ENCODE measurements around the gene GAREM1. TPM values are rescaled to one million over a fixed set of nuclear protein-coding genes. Genes with fewer than 3 reads are reported as not detected.
A peak's percentile ranks its signal among the peaks of the same experiment; 100 is the strongest.

The GAREM1 gene
- total RNA-seq, 1 donor from 2014 or later: 7.7 TPM

DNA sequence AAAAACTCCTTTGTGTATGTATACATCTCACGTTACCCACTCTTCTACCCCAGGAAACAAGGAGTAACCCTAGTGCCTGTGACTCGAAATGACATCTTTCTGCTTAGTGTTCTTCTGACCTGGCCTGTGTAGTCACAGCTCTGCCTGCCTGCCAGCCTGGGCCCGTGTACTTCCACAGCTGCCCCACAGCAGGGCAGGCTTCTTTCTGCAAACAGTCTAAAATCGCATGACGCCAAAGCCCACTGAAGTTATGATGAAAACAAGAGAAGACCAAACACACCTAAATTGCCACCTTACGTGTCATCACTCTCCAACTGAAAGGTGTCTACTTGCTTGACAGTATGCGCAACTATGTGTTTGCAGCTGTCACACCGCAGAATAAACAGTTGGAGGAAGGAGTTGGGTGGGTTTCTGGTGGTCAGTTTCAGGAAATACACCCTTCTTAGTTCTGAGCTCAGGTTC, 1.5 kb downstream of the GAREM1 start:
- no peak for DNase-seq (ENCODE audit: low spot score)
- TF ChIP-seq, protein P1, sequence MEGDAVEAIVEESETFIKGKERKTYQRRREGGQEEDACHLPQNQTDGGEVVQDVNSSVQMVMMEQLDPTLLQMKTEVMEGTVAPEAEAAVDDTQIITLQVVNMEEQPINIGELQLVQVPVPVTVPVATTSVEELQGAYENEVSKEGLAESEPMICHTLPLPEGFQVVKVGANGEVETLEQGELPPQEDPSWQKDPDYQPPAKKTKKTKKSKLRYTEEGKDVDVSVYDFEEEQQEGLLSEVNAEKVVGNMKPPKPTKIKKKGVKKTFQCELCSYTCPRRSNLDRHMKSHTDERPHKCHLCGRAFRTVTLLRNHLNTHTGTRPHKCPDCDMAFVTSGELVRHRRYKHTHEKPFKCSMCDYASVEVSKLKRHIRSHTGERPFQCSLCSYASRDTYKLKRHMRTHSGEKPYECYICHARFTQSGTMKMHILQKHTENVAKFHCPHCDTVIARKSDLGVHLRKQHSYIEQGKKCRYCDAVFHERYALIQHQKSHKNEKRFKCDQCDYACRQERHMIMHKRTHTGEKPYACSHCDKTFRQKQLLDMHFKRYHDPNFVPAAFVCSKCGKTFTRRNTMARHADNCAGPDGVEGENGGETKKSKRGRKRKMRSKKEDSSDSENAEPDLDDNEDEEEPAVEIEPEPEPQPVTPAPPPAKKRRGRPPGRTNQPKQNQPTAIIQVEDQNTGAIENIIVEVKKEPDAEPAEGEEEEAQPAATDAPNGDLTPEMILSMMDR (IDR thresholded peaks at IDR 0.05): peak; percentile 62
- Mint-ChIP-seq H3K4me1 (ENCODE audit: low read depth) (peaks cover 26% of the 10 kb centered on the region), H3K27ac (ENCODE audit: unreplicated experiment) (peak overlapping the region; percentile 78), H3K36me3 (ENCODE audit: low read depth) (peaks cover 2% of the 10 kb centered on the region), H3K27me3 (ENCODE audit: low read depth) (peaks cover 6% of the 10 kb centered on the region), H3K4me3 (ENCODE audit: unreplicated experiment) (peak overlapping the region; percentile 86), H3K9me3 (ENCODE audit: low read depth) (no peaks in the 10 kb centered on the region)

DNA sequence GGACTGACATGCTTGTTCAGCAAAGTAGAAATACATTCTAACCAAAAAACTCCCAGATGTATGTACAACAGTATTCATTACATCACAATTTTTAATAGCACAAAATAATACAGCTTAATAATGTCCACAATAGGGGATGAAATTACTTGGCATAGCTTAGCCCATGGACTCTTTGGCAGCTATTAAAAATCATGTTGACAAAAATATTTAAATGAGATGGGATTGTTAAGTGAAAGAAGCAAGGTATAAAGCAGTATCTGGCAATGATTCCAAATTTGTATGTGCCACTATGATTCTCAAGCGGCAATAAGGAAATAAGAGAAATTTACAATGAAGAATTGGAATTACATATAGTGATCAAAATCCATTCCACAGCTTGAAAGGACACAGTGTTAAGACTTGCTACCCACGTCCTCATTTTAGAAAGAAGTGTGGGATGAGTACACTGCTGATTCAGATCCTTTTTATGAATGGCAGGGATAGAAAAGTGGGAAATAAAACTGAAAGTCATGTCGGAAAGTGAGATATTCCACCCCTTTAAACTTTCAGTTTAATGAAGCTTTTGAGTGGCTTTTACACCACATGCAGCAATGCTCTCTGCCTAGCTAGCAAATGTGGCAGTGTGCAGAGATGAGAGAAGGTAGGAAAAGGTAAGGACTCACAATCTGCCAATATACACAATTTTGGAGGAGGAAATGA, 2.4 kb downstream of the GAREM1 start:
- no peak for DNase-seq (ENCODE audit: low spot score)
- no peak overlapping the region for H3K4me3 Mint-ChIP-seq (ENCODE audit: unreplicated experiment)
- H3K36me3 Mint-ChIP-seq (ENCODE audit: low read depth): peaks cover 2% of the 10 kb centered on the region

GRCh38 chr18:32461709-32462272, 8.9 kb downstream of the GAREM1 start:
- TF ChIP-seq, protein P1 (IDR thresholded peaks at IDR 0.05): peak; percentile 43
- Mint-ChIP-seq H3K4me1 (ENCODE audit: low read depth) (peaks cover 3% of the 10 kb centered on the region), H3K9me3 (ENCODE audit: low read depth) (peaks cover 4% of the 10 kb centered on the region), H3K27me3 (ENCODE audit: low read depth) (no peaks in the 10 kb centered on the region), H3K4me3 (ENCODE audit: unreplicated experiment) (no peak overlapping the region), H3K27ac (ENCODE audit: unreplicated experiment) (no peak overlapping the region), H3K36me3 (ENCODE audit: low read depth) (peaks cover 2% of the 10 kb centered on the region)
- no peak for DNase-seq (ENCODE audit: low spot score)

More for the DNA sequence above, 2.4 kb downstream of the GAREM1 start:
- Mint-ChIP-seq H3K4me1 (ENCODE audit: low read depth) (peaks cover 26% of the 10 kb centered on the region), H3K27me3 (ENCODE audit: low read depth) (peaks cover 6% of the 10 kb centered on the region), H3K27ac (ENCODE audit: unreplicated experiment) (no peak overlapping the region), H3K9me3 (ENCODE audit: low read depth) (no peaks in the 10 kb centered on the region)
- TF ChIP-seq, protein P1 (IDR thresholded peaks at IDR 0.05): no peak

- Mint-ChIP-seq H3K4me1 (ENCODE audit: low read depth) (peaks cover 6% of the 10 kb centered on the region), H3K4me3 (ENCODE audit: unreplicated experiment) (no peak overlapping the region), H3K9me3 (ENCODE audit: low read depth) (peaks cover 4% of the 10 kb centered on the region), H3K27ac (ENCODE audit: unreplicated experiment) (no peak overlapping the region), H3K27me3 (ENCODE audit: low read depth) (no peaks in the 10 kb centered on the region), H3K36me3 (ENCODE audit: low read depth) (peaks cover 2% of the 10 kb centered on the region)
- no peak for DNase-seq (ENCODE audit: low spot score)
- TF ChIP-seq, protein P1 (IDR thresholded peaks at IDR 0.05): no peak
Measured at GRCh38 chr18:32460171-32460731, 10.4 kb downstream of the GAREM1 start.

- Mint-ChIP-seq H3K4me3 (ENCODE audit: unreplicated experiment) (no peak overlapping the region), H3K27ac (ENCODE audit: unreplicated experiment) (no peak overlapping the region), H3K4me1 (ENCODE audit: low read depth) (peaks cover 13% of the 10 kb centered on the region), H3K27me3 (ENCODE audit: low read depth) (no peaks in the 10 kb centered on the region), H3K9me3 (ENCODE audit: low read depth) (peaks cover 4% of the 10 kb centered on the region), H3K36me3 (ENCODE audit: low read depth) (peaks cover 2% of the 10 kb centered on the region)
- no peak for DNase-seq (ENCODE audit: low spot score)
- TF ChIP-seq, protein P1 (IDR thresholded peaks at IDR 0.05): no peak
Measured at GRCh38 chr18:32459361-32460101, 11.2 kb downstream of the GAREM1 start.

Data from chondrocyte (in vitro differentiated cells).